Uterus (tissue), 2 donors: Measurements from ENCODE around the gene SLC25A1.

ENCODE experiments used
- CTCF ChIP-seq, 4 experiments: fragments of 200-600 bp in 2 of 4; fragments of 450-650 bp in 2 of 4; sonication (generic) in 2 of 4; IDR thresholded peaks; one replicate each; pipeline ENCODE4 v1.5.1; 2016 to 2019; ENCODE audit warnings: antibody characterized with exemption in 4 of 4, mild to moderate bottlenecking in 2 of 4, moderate library complexity in 1 of 4
- POLR2A ChIP-seq, 2 donors: fragments of 450-650 bp; IDR thresholded peaks; one replicate each; pipeline ENCODE4 v1.6.1; 2016; ENCODE audit warnings: antibody characterized with exemption in 2 of 2, mild to moderate bottlenecking in 1 of 2, moderate library complexity in 1 of 2

GRCh38 chr22:19195796-19196731, 17.5 kb upstream of the SLC25A1 start:
- no peak for TF ChIP-seq POLR2A (IDR thresholded peaks at IDR 0.05)
- no peak for TF ChIP-seq CTCF (IDR thresholded peaks at IDR 0.05)
